ENCODE data around the gene BCL11B.

Gene BCL11B

DNA sequence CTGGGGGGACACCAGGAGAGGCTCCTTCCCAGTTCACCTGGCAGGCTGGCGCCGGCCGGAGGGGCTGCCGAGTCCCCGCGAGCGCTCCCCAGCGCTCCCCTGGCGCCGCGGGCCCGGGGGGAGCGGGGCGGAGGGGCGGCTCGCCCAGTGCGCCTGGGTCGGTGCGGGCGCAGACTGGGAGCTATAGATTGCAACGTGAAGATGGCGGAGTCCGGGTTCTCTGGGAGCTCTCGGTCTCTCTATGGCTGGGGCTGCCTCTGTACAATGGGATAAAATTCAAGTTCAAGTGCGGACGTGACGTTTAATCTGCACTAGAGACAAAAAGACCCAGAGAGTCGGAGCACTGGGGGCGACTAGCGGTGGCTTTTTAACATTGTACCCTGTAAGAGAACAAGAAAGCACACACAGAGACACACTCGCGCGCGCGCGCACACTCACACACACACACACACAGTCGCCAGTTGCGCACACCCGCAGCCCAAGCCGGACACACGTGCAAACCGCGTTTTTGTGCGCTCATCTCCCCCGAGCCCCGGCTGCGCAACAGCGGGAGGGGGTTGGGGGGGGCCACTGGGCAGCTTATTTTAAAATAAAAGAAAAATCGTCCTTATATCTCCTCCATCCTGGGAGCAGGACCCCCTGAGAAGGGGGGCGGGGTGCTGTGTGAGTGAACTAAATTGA, at the start of gene BCL11B:
TSS of gene BCL11B (minus strand) at position 247 of the 681 bp plus-strand sequence. CDS start 979 bp downstream, outside the sequence.
- DNase-seq: peak; percentile 88

DNA sequence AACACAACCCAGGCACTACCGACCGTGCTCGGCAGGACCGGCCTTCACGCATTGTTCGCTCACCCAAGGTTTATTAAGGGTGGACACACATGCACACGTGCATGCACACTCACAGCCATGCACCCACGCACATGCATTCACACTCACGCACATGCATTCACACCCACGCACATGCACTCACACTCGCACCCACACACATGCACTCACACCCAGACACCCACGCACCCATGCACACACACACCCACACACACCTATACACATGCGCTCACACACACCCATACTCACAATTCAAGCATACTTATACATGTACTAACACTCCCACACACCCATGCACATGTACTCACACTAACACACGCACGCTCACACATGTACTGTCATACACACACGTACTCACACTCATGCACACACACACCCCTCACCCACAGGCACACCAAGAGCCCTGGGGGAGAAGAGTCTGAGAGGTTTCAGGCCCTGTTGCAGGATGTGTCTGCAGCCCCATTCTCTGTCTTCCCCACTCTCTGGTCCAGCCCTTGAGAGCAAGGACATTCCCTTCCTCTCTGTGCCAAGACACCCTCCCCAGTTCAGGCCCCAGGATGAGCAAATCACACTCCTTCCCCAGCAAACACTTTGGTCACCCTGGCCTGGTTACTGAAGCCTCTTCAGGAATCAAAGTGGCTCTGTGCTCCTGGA, 49.4 kb upstream of the BCL11B start:
- no peak for DNase-seq

GRCh38 chr14:99320621-99321235, 48.7 kb upstream of the BCL11B start:
- DNase-seq: no peak

- DNase-seq: peak; percentile 68
These were observed 48.1 kb upstream of the BCL11B start for GRCh38 chr14:99320105-99320572.

- no peak for DNase-seq
These were observed 46.9 kb upstream of the BCL11B start for GRCh38 chr14:99318959-99319295.

- DNase-seq: no peak
These were observed 46.3 kb upstream of the BCL11B start for GRCh38 chr14:99318091-99318958.

GRCh38 chr14:99317231-99318090, 45.5 kb upstream of the BCL11B start:
- DNase-seq: no peak

DNA sequence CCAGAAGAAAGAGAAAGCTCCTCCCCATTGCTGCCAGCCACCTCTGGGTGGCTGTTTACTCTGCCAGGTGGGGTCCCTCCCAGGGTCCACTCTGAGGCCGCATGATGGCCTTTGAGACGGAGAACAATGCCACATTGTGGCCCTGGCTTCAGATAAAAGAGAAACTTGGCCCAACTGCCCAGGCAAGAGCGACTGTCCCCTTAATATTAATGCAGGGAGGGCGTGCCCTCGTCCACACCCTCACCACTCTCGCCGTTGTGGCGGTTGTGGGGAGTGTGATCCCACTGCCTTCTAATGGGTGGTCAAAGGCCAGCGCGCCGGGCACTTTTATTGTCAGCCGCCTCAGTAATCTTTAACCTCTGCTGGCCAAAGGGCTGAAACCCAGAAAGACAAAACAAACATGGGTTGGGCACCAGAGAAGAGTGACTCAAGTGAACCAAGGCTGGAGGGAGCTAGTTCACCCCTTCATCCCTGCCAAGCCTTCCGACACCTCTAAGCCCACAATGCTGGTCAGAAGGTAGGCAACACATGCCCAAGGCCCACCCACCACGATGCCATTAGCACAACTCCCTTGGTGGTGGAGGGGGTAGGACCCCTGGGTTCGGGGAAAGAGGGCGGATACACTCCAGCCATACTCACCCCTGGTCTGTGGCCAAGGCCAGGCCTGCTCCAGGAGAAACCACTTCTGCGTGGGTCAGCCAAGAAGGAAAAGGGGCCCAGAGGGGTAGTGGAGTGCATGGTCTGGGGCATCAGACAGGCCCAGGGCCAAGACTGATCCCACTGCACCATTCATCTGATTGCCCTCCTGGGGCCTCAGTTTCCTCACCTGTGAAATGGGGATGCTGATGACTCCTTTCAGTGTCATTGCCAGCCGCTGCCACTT, 44.5 kb upstream of the BCL11B start:
- no peak for DNase-seq

- no peak for DNase-seq
These were observed 43.2 kb upstream of the BCL11B start for GRCh38 chr14:99315197-99315596.

- DNase-seq: no peak
These were observed 42.6 kb upstream of the BCL11B start for GRCh38 chr14:99314623-99315022.

DNA sequence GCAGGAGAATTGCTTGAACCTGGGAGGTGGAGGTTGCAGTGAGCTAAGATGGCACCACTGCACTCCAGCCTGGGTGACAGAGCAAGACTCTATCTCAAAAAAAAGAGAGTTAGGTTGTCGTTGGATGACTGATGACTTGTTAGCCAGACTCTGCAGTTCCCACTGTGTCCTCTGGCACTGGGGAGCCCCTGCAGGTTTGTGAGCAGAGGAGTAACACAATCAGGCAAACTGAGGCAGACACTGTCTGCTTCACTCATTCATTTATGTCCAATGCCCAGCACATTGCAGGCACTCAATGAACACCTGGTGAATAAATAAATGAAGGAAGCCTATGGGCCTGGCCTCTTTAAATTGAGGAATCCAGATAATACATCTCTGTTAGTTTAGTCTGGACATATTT, 41.2 kb upstream of the BCL11B start:
- no peak for DNase-seq

GRCh38 chr14:99312106-99312505, 40.1 kb upstream of the BCL11B start:
- no peak for DNase-seq

DNA sequence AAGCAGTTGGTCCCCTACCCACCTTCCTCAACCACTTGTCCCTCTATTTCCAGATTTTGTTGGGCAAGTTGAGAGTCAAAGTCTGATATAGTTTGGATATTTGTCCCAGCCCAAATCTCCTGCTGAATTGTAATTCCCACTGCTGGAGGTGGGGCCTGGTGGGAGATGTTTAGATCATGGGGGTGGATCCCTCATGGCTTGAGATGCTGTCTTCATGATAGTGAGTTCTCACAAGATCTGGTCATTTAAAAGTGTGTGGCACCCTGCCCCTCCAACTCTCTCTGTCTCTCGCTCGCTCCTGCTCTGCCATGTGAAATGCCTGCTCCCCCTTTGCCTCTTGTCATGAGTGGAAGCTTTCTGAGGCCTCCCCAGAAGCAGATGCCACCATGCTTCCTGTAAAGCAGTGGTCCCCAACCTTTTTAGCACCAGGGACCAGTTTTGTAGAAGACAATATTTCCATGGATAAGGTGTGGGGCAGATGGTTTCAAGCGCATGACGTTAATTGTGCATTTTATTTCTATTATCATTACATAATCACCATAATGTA, 37.3 kb upstream of the BCL11B start:
- DNase-seq: no peak

DNA sequence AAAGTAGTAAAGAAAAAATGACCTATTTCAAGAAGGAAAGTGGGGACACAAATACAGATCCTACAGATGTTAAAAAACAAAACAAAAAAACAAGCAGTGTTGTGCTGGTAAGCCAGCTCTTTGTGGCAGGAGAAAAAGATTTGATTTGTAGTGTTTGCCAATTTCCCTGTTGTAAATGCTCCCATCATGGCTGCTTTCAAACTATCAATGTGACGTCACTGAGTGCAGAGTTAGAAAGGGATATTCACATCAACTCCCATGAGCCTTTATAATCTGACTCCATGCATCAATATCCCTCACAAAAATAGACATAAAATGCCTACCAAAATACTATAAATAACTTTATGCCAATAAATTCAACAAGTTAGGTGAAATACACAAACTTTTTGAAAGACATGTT, 32.2 kb upstream of the BCL11B start:
- DNase-seq: no peak

DNA sequence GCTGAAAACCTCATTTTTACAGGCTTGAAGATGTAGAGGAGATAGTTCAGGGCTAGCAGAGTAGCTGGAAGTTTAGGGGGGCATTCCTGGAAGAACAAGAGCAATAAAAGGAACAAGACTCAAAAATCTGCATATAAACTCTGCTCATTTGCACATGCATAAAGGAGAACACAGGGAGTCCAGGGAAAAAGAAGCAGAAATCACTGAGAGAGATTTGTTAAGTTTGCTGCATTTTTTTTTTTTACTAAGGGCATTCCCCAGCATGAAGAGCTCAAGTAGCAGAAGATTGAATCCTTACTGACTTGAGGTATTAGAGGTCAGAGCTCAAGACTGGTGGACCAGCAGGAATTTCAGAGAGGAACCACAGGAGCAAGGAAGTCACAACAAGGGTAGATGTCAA, 28.2 kb upstream of the BCL11B start:
- no peak for DNase-seq

- no peak for DNase-seq
These were observed 24.5 kb upstream of the BCL11B start for GRCh38 chr14:99296517-99296916.

DNA sequence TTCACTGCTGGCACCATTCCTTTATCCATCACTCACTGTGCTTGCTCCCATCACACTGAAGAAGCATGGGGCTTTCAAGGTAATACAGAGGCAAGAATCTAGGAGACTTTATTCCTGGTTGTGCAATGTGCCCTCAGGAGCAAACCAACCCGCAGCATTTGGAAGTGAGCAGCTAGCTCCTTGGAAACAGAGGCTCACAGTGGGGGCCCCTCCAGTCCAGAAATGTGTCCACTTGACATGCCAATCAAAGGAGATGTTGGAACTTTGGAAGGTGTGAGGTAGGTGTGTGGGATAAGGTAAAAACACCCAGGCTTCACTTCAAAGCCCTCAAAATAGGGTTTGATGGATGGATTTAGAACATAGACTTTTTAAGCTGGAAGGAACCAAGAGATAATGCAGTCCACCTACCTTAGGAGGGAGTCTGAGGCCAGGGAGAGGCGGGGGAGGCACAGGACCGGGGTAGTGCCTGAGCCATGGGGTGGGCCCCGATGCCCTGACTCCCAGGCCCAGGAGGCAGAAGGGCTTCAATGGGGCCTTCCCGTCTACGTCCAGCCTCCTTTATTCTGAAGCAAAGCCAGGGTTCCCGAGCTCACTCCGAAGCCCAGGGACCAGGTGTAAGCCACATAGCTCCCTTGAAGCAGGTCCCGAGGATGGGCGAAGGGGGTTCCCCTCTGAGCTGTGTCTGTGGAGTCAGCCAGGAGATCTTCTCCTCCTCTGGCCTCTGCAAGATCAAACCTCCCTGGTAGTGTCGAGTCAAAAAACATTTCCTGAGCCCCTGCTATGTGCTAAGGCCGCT, 17.6 kb upstream of the BCL11B start:
- DNase-seq: no peak

DNA sequence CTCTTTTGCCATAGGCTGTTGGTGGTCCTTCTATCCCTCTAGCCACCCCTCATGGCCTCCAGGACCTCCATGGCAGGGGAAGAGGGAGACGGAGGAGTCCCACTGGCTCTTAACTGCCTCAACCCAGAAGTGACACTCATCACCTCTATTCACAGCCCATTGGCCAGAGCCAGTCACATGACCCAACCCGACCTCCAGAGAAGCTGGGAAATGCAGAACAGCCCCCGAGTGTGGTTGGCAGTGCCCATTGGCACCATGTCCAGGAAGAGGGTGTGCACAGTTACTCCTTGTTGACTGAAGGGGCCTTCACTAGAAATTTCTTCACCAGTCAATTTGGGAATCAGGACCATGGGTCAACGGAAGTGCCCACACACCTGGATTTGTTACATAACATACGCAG, 17.0 kb upstream of the BCL11B start:
- DNase-seq: no peak

DNA sequence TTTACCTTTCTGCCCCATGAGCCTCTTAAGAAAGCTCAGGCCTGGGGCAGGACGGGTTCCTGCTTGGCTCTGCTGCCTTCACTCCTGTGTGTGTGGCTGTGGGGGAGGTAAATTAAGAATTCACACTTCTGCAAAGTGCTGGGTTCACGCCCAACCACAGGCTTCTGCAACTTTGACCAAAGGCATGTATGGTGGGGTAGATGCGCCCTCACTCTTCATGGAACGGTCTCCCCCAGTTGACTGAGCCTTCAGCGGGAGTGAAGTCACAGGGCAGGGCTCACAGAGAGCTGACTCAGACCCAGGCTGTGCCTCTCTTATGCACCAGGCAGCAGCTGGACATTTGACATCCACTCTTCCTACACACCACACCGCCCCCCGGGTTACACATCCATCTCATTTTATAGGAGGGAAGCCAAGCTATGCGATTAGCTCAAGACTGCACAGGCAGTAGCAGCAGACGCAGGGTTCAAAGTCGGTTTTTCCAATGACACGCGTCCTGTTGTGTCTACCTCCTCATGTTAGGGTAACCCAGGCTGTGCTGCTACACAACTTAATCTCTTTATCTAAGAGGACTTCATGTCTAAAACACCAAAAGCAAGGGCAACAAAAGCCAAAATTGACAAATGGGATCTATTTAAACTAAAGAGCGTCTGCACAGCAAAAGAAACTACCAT, 15.4 kb upstream of the BCL11B start:
- no peak for DNase-seq
